SKM-1 (cell line): ENCODE data around the gene ETV2.
"Not testable (repeated sequence)": the region's sequence is repeated elsewhere in the genome, so short reads cannot be mapped to it uniquely, and the experiment has no call there.

Source experiments
- DNase-seq: peaks from one replicate; lab custom pipeline; 2025; ENCODE audit not compliant: unreplicated experiment; lab: John Stamatoyannopoulos, UW

ETV2 gene

DNA sequence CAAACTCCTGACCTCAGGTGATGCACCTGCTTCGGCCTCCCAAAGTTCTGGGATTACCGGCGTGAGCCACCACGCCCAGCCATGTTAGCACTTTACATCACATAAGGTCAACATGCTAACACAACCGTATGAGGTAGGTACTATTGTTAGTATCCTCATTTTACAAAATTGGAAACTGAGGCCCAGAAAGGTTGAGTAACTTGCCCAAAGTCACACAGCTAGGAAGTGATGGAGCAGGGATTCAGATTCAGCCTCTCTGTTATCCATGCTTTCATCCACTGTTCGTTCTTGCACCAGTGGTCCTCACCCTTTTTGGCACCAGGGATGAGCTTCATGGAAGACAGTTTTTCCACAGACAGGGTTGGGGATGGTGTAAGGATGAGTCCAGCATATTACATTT lies 15.2 kb downstream of the ETV2 start:
- DNase-seq: no peak

DNA sequence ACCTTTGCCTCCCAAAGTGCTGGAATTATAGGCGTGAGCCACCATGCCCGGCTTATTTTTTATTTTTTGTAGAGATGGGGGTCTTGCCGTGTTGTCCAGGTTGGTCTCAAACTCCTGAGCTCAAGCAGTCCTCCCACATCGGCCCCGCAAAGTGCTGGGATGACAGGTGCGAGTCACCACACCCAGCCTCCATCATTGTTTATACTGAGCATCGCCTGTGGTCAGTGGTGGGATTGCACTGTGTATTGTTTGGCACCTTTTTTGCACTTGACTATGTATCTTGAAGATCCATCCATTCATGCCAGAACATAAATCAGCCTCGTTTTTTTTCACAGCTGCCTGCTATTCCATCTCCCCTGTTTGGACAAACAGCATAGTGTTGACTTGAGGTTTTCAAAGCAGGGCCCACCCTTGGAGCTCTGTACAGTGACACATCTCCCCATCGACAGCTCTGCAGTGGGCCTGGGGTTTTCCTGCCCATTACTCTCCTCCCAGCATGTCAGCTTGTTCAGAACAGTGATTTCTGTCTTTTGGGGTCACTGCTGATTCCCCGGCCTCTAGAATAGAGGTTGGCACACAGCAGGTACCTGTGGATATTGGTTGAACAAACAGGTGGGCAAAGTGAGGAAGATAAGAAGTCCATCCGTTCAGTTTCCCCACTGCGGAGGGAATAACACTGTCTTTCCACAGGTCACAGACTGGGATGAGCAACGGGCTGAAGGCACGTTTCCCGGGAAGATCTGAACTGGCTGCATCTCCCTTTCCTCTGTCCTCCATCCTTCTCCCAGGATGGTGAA lies 16.6 kb downstream of the ETV2 start:
- no peak for DNase-seq

DNA sequence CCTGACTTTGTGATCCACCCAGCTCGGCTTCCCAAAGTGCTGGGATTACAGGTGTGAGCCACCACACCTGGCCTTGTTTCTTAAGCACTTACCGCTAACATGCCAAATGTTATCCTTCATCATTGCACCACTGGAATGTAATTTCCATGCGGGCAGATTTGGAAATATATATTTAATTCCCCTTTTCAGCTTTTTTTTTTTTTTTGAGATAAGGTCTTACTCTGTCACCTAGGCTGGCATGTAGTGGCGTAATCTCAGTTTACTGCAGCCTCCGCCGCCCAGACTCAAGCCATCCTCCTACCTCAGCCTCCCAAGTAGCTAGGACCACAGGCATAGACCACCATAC lies 20.4 kb downstream of the ETV2 start:
- DNase-seq: no peak

DNA sequence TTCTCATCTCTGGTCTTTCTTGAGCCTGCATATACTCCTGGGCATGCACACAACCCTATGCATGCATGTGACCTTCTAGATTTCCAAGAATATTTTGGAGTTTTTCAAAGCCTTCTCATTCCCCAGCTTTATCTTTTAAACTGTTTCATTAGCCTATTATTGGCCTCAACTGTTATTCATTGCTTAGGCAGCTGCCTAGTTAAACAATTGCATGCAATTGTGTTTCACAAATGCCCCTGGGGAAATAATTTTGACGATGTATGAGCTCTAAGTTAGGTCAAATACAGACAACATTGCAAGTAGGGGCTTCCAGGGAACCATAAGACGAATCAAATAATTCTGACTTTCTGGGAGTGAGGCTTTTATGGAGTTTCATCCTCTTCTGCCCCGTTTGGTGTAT lies 22.4 kb downstream of the ETV2 start:
- DNase-seq: no peak

DNA sequence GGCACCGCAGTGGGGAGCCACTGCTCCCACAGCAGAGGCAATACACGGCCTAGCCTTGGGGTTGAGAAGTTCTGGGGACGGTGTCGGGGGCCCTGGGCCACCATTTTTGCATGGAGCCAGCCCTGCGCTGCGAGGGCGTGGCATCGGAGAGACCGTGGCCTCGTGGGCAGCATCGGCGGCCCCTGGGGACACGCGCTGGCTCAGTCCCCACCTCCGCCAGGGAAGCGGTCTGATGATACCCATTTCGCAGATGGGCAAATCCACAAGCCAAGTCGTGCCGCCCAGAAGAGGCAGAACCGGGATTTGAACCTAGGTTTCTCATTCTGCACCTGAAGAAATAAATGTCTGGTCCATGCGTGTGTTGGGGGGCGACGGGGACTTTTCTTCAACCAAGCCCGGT lies 23.6 kb downstream of the ETV2 start:
- DNase-seq: no peak

DNA sequence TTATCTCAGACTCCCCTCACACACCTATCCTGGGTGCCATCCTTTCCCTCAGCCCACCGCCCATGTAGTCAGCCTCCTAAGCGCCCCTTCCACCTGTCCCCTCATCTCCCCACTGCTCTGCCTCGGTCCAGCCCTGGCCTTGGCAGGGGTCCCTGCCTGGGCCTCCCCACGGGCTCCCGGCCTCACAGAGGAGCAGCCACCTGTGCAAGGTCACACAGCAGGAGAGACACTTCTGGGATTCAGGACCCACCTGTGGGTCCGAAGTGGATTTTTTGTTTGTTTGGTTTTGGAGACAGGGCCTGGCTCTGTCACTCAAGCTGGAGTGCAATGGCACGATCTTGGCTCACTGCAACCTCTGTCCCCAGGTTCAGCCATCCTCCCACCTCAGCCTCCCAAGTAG lies 24.1 kb downstream of the ETV2 start:
- DNase-seq: no peak

DNA sequence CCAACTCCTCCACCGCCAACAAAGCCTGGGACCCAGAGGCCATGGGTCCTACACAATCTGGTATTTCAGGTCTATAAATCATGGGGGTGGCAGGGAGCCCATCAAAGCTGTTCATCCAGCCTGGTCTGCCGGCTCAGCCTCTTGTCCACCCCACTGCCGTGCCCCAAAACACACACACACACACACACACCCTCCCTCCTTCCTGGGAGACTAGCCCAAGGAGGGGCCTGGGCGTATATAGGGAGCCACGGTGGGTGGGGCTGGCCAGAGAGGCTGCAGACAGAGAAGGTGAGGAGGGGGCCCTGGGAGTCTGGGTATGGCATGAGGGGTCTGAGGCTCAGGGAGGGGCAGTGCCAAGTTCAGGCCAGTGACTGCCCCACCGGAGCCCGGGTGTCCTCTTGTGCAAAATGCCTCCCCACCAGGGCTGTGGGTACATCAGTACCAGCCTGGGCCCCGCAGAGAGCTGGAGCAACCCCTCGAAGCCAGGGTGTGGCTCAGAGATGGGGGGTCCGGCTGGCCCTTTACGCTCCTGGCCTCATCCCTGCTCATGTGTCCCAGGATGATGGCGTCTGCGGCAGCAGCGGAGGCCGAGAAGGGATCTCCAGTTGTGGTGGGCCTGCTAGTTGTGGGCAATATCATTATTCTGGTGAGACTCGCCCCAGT lies 24.8 kb downstream of the ETV2 start, which contains the start of gene UPK1A:
Gene UPK1A, plus strand, starts transcription at position 267 of the 663 bp plus-strand sequence. Its CDS starts 296 bp downstream, at position 563.
- DNase-seq: no peak

DNA sequence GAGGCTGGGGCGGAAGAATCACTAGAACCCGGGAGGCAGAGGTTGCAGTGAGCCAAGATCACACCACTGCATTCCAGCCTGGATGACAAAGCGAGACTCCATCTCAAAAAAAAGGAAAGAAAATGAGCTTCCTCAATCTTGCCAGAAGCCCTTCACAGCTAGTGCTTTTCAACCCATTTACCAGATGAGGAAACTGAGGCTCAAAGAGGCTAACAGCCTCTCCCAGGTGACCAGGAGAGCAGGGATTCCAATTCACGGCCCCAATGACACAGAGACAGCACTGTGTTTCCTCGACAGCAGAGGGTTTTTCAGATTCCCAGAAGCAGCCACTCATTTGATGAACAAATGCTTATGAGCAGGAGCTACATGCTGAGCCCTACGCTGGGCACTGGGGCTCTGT lies 28.0 kb downstream of the ETV2 start:
- no peak for DNase-seq

DNA sequence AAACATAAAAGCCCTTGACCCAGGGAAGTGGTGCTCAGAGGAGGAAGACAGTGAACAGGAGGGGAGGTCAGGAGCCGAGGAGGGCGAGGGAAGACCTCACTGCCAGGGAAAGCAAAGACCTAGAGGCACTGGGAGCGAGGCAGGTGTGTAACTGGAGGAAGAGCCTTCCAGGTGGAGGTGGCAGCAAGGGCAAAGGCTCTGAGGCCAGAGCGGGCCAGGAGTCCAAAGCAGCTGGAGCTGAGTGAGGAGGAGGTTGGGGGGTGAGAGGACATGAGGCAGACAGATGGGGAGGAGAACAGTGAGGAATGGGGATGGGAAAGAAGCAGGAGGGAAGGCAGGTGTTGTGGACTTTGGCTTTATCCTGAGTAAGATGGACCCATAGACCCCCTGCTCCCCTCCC lies 28.4 kb downstream of the ETV2 start:
- no peak for DNase-seq

DNA sequence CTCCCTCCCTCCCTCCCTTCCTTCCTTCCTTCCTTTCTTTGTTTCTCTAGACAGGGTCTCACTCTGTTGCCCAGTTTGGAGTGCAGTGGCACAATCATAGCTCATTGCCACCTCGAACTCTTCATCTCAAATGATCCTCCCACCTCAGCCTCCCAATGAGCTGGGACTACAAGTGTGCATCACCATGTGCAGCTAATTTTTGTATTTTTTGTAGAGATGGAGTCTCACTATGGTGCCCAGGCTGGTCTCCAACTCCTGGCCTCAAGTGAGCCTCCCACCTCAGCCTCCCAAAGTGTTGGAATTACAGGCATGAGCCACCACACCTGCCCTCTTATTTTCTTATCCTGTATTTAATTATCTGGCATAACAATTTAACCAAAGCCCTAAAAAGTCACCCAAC lies 29.1 kb downstream of the ETV2 start:
- DNase-seq: no peak

DNA sequence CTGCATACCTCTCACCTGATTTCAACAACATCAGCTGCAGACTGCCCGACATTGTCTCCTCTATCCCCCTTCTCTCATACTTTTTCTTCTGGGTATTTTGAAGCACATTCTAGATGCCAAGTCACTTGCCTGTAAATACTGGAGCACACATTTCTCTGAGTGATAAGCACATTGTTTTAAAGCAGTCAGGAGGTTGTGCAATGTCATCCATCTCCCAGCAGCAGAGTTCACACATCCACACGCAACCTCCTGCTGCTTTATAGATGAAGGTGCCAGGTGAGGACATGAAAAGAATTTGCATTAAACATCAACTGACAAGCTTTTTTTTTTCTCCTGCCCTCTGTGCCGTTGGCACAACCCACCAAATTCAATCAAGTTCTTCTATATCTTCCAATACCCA lies 30.3 kb downstream of the ETV2 start:
- no peak for DNase-seq

DNA sequence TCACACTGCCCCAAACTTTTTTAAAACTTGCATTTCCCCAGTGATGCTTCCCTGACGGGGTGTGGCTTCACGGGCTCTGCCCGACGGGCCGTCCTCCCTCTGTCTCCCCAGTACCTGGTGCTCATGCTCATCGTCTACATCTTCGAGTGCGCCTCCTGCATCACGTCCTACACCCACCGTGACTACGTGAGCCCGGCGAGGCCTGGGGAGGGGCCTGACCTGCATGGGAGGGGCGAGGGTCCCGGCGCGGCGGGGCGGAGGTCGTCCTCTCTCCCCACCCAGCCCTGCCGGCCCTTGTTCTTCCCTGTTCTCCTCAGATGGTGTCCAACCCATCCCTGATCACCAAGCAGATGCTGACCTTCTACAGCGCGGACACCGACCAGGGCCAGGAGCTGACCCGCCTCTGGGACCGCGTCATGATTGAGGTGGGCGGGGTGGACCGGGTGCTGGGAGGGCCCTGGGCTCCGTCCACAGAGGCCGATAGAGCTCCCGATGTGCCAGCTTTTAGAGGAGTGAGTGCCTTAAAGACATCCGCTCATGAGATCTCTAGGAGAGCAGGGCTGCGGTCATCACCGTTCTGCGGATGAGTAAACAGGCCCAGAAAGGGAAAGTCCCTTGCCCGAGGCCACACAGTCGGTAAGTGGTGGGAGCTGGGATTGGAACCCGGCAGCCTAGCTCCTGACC lies 31.7 kb downstream of the ETV2 start:
- no peak for DNase-seq

DNA sequence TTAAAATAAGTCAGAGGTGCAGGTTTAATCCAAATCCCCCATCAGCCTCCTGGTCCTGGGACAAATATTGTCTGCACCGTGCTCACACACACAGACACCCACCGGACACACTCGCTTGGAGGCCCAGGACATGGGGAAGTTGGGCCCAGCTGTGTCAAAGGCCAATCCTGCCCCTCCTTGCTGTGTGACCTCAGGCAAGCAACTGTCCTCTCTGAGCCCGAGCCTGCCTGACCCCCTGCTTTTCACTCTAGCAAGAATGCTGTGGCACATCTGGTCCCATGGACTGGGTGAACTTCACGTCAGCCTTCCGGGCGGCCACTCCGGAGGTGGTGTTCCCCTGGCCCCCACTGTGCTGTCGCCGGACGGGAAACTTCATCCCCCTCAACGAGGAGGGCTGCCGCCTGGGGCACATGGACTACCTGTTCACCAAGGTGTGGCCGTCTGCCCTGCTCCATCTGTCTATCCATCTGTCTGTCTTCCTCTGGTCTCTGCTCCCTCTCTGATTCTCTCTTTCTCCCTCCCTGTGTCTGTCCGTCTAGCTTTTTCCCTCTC lies 34.1 kb downstream of the ETV2 start:
- DNase-seq: no peak

DNA sequence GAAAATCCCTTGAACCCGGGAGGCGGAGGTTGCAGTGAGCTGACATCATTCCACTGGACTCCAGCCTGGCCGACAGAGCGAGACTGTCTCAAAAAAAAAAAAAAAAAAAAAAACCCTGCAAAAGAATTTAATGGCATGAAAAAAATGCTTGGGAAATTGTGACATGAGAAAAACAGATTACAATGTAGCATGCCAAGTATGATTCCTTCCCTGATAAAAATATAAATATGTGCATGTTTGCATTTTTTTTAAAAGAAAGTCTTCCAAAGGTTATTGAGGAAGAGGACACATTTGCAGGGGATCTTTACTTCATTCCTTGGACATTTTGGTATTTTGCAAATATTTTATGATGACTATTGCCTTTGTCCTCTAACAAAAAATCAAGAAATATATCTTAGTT lies 48.3 kb downstream of the ETV2 start:
- DNase-seq: no peak

DNA sequence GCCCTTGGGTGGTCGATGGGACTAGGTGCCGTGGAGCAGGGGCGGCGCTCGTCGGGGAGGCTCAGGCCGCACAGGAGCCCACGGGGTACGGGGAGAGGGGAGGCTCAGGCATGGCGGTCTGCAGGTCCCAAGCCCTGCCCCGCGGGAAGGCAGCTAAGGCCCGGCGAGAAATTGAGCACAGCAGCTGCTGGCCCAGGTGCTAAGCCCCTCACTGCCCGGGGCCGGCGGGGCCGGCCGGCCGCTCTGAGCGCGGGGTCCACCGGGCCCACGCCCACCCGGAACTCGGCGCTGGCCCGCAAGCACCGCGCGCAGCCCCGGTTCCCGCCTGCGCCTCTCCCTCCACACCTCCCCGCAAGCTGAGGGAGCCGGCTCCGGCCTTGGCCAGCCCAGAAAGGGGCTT lies 49.6 kb downstream of the ETV2 start:
- not testable (repeated sequence) for DNase-seq

DNA sequence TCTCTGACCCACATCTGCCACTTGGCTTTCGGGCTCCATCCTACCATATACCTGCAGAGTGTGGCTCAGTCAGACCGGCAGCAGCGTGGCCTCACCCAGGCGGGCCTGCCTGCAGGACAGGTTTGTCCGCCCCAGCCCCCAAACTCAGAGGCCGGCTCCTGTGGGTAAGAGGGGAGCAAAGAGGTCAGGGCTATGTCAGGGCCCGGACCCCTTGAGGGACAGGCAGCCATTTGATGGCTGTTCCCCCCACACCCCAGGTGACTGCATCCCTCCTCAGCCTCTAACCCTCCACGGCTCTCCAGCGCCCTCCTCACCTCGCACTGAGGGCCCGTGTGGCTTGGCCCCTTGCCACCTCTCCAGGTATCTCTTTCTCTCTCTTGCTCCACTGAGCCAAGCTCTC lies 50.5 kb downstream of the ETV2 start:
- DNase-seq: no peak

DNA sequence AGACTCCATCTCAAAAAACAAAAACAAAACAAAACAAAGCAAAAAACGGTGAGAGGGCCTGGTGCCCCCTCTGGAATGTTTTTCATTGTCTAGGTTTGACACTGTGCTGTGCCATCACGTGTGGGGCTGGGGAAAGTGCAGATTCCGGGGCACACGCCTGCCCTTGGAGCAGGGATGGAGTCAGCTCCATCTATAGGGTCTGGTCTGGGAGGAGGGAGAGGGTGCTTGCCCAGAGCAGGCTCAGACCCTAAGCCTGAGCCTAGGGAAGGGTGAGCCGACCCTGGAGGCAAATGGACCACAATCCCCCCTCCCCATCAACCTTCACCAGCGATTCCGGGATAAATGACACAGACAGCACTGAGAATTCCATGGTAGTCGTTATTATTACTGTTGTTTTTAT lies 51.9 kb downstream of the ETV2 start:
- no peak for DNase-seq

DNA sequence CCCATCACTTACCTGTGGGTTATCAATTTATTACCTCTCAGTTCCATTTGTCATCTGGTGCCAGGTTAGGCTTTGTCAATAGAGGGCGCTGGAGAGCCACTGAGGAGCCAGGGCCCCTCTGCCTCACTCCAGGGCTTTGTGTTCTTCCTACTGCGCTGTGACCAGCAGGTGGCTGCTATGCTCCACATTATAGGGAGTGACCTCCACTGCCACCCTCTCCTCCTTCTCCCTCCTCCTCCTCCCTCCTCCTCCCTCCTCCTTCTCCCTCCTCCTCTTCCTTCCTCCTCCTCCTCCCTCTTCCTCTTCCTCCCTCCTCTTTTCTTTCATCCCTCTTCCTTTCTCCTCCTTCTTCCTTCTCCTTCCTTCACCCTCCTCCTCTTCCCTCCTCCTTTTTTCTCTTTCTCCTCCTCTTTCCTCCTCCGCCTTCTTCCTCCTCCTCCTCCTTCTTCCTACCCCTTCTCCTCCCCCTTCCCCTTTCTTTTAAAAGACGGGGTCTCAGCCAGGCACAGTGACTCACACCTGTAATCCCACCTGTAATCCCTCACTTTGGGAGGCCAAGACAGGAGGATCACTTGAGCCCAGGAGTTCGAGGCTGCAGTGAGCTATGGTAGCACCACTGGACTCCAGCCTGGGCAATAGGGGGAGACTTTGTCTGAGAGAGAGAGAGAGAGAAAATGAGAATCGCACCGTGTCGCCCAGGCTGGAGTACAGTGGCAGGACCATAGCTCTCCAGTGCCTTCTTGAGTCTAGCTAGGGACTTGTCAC lies 52.5 kb downstream of the ETV2 start:
- peak; percentile 75 for DNase-seq
